Keratinocyte (primary cell): ENCODE measurements around the gene CACHD1. TPM values are rescaled to one million over a fixed set of nuclear protein-coding genes. Genes with fewer than 3 reads are reported as not detected.

Experiments used
- DNase-seq: peaks from one replicate; pipeline ENCODE4 v3.0.0-alpha.2; 2011; ENCODE audit warnings: low read depth, missing footprints, low spot score
- FAIRE-seq: peaks from 2 replicates; lab custom pipeline; 2011; peaks lifted over from hg19 to GRCh38; lab: Jason Lieb, UNC
- H2AFZ ChIP-seq: 2 replicates; pipeline ENCODE4 v1.6.0; 2012; ENCODE audit warnings: low read length, control low read depth, inconsistent platforms; ENCODE audit not compliant: control insufficient read depth
- H3K27ac ChIP-seq: 2 replicates; pipeline ENCODE4 v1.5.1; 2011; ENCODE audit warnings: low read length; ENCODE audit not compliant: control insufficient read depth, insufficient read depth
- H3K27me3 ChIP-seq: 3 replicates; pipeline ENCODE4 v1.6.0; 2011; ENCODE audit warnings: low read length; ENCODE audit not compliant: control insufficient read depth, insufficient read depth; ENCODE audit errors: extremely low read depth
- H3K36me3 ChIP-seq, 2 experiments: 2 replicates in 1 of 2; 3 replicates in 1 of 2; pipeline ENCODE4 v1.5.1; 2011; ENCODE audit warnings: low read length in 2 of 2, mild to moderate bottlenecking in 1 of 2; ENCODE audit not compliant: control insufficient read depth in 2 of 2, insufficient read depth in 2 of 2; ENCODE audit errors: extremely low read depth in 1 of 2
- H3K4me1 ChIP-seq: 3 replicates; pipeline ENCODE4 v1.5.1; 2011; ENCODE audit warnings: low read length; ENCODE audit not compliant: control insufficient read depth, insufficient read depth; ENCODE audit errors: extremely low read depth
- H3K4me2 ChIP-seq: 3 replicates; pipeline ENCODE4 v1.6.0; 2011; ENCODE audit warnings: low read depth, low read length; ENCODE audit not compliant: control insufficient read depth, insufficient read depth; ENCODE audit errors: extremely low read depth
- H3K4me3 ChIP-seq, 3 experiments: fragments of 200-600 bp in 1 of 3; sonication (generic) in 1 of 3; 2 replicates in 2 of 3; 3 replicates in 1 of 3; pipeline ENCODE4 v1.5.1; 2011 to 2016; ENCODE audit warnings: low read length in 3 of 3, mild to moderate bottlenecking in 3 of 3, control low read depth in 2 of 3, inconsistent platforms in 1 of 3, low read depth in 1 of 3, mixed read lengths in 1 of 3, mixed run types in 1 of 3, moderate library complexity in 1 of 3; ENCODE audit not compliant: control insufficient read depth in 2 of 3, insufficient read depth in 2 of 3; ENCODE audit errors: extremely low read depth in 1 of 3
- H3K79me2 ChIP-seq: 2 replicates; pipeline ENCODE4 v1.6.0; 2012; ENCODE audit warnings: low read length; ENCODE audit not compliant: control insufficient read depth, insufficient read depth
- H3K9ac ChIP-seq: 3 replicates; pipeline ENCODE4 v1.6.0; 2011; ENCODE audit warnings: low read length; ENCODE audit not compliant: control insufficient read depth, insufficient read depth; ENCODE audit errors: extremely low read depth
- H3K9me1 ChIP-seq: 3 replicates; pipeline ENCODE4 v1.6.0; 2011; ENCODE audit warnings: low read length; ENCODE audit not compliant: control insufficient read depth, insufficient read depth; ENCODE audit errors: extremely low read depth
- H3K9me3 ChIP-seq: 2 replicates; pipeline ENCODE4 v1.5.1; 2012; ENCODE audit warnings: low read depth, low read length; ENCODE audit not compliant: control insufficient read depth
- H4K20me1 ChIP-seq: 3 replicates; pipeline ENCODE4 v1.6.0; 2011; ENCODE audit warnings: low read length; ENCODE audit not compliant: control insufficient read depth, insufficient read depth; ENCODE audit errors: extremely low read depth
- EZH2 ChIP-seq: IDR thresholded peaks from one replicate; pipeline ENCODE4 v1.6.1; 2012; ENCODE audit warnings: inconsistent platforms, mild to moderate bottlenecking, low read length, moderate library complexity
- dilution Hi-C: fragments of 300-500 bp; cut with MboI; formaldehyde crosslinking; loops from one replicate; pipeline ENCODE4 v1.7.0; 2020; ENCODE audit warnings: low sequenced_read_pairs; ENCODE audit not compliant: extremely low pct_ligation_motif_present
- polyA plus RNA-seq, 5 experiments: library from polyadenylated mRNA; depleted of rRNA in 3 of 5; stranded (reverse) in 3 of 5; stranded (forward) in 1 of 5; unstranded in 1 of 5; fragments of >200 nt; gene quantifications; 1 replicate in 1 of 5; 2 replicates in 3 of 5; 3 replicates in 1 of 5; pipeline versions ENCODE4 v1.2.1 to v1.2.3, GENCODE V29; 2011 to 2012; ENCODE audit warnings: missing spikeins in 2 of 5, low read depth in 1 of 5, low replicate concordance in 1 of 5
- TF ChIP-seq, protein P1 (sequence below), 3 experiments: IDR thresholded peaks in 1 of 3; conservative IDR thresholded peaks in 1 of 3; optimal IDR thresholded peaks in 1 of 3; 2 replicates in 2 of 3; 3 replicates in 1 of 3; pipeline versions ENCODE3 to v1.5.1; 2011; ENCODE audit warnings: low read length in 3 of 3, mild to moderate bottlenecking in 3 of 3, moderate library complexity in 2 of 3, control low read depth in 1 of 3, inconsistent platforms in 1 of 3; ENCODE audit not compliant: insufficient read depth in 2 of 3; ENCODE audit errors: extremely low read depth in 1 of 3

CACHD1 gene
- polyA plus RNA-seq, 1 donor (not counting 4 experiments of a cell fraction or from before 2014, with no cell fraction given): 2.4 TPM

DNA sequence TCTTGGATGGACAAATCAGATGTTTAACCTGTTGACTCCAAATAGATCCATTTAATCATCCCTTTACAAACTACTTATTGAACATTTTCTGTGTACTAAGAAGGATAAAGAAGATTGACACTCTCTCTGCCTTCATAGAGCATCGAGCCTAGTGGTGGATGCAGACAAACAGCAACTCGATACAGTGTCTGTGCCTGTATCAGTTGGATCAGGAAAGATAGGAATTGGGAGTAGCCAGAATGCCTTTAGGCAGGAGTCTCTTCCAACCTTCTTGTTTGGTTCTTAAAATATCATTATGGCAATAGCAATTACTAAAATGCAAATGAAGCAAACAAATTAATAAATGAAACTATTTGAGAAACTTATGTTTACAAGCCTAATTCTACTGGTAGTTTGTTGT lies 185.9 kb downstream of the CACHD1 start:
- Histone ChIP-seq H3K4me1 (no peaks in the 10 kb centered on the region), H3K79me2 (no peaks in the 10 kb centered on the region), H3K9ac (no peak overlapping the region), H3K4me2 (no peak overlapping the region), H3K9me1 (no peaks in the 10 kb centered on the region), H4K20me1 (no peaks in the 10 kb centered on the region), H3K9me3 (no peaks in the 10 kb centered on the region), H3K36me3 (no peaks in the 10 kb centered on the region), H2AFZ (no peak overlapping the region), H3K27ac (no peak overlapping the region), H3K4me3 (no peak overlapping the region), H3K27me3 (no peaks in the 10 kb centered on the region)
- FAIRE-seq (no peak), DNase-seq (no peak)
- TF ChIP-seq, protein P1, sequence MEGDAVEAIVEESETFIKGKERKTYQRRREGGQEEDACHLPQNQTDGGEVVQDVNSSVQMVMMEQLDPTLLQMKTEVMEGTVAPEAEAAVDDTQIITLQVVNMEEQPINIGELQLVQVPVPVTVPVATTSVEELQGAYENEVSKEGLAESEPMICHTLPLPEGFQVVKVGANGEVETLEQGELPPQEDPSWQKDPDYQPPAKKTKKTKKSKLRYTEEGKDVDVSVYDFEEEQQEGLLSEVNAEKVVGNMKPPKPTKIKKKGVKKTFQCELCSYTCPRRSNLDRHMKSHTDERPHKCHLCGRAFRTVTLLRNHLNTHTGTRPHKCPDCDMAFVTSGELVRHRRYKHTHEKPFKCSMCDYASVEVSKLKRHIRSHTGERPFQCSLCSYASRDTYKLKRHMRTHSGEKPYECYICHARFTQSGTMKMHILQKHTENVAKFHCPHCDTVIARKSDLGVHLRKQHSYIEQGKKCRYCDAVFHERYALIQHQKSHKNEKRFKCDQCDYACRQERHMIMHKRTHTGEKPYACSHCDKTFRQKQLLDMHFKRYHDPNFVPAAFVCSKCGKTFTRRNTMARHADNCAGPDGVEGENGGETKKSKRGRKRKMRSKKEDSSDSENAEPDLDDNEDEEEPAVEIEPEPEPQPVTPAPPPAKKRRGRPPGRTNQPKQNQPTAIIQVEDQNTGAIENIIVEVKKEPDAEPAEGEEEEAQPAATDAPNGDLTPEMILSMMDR (optimal IDR thresholded peaks at IDR 0.05 in 1 of 3, IDR thresholded peaks at IDR 0.05 in 1 of 3, conservative IDR thresholded peaks at IDR 0.05 in 1 of 3; ENCODE audit: extremely low read depth in 1 of 3, insufficient read depth in 2 of 3, low read length in 3 of 3): no peak
- TF ChIP-seq EZH2: no peak
- dilution Hi-C loops: no loop called here

DNA sequence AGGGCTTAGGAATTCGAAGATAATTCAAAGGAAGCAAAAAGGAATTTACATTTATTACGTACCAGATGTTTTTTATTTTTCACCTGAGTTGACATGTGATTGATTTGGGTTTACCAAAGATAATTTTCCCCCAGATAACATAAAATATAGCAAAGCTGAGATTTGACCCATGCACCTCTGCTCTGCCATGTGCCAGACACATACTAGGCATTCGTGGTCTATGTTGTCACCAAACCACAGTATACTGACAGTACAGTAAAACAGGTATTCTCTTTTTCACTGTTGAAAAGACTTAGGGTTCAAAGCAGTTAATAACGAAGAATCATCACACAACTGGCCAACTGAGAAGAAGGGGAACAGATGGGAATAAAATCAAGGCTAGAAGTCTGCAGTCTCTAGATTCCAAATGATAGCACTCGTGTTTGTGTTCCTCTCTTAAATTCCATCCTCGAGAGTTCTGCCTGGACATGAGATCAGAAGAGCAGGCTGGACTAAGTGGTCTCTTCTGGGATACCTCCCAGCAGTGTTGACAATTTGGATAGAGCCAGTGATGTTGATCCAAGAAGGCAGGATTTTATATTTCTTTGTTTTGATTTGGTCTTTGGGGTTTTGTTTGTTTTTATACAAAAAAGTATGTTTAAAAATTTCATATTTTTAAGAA lies 189.7 kb downstream of the CACHD1 start:
- no peak overlapping the region for H3K4me3 ChIP-seq
- no peak overlapping the region for H2AFZ ChIP-seq
- no peak for DNase-seq
- dilution Hi-C loops: no loop called here
- H3K27me3 ChIP-seq: no peaks in the 10 kb centered on the region
- no peak for FAIRE-seq
- H3K27ac ChIP-seq: no peak overlapping the region
- H3K4me1 ChIP-seq: no peaks in the 10 kb centered on the region
- no peaks in the 10 kb centered on the region for H3K79me2 ChIP-seq
- H4K20me1 ChIP-seq: no peaks in the 10 kb centered on the region
- H3K36me3 ChIP-seq: no peaks in the 10 kb centered on the region
- no peak overlapping the region for H3K4me2 ChIP-seq
- H3K9ac ChIP-seq: no peak overlapping the region
- no peak for TF ChIP-seq EZH2
- TF ChIP-seq, protein P1 (optimal IDR thresholded peaks at IDR 0.05 in 1 of 3, IDR thresholded peaks at IDR 0.05 in 1 of 3, conservative IDR thresholded peaks at IDR 0.05 in 1 of 3; ENCODE audit: extremely low read depth in 1 of 3, insufficient read depth in 2 of 3, low read length in 3 of 3): no peak
- H3K9me1 ChIP-seq: no peaks in the 10 kb centered on the region
- H3K9me3 ChIP-seq: no peaks in the 10 kb centered on the region
